HepG2 (cell line): Measurements from ENCODE around the gene GANC. TPM values are rescaled to one million over a fixed set of nuclear protein-coding genes. Genes with fewer than 3 reads are reported as not detected.

ENCODE experiments used
- CENPT ChIP-seq: sonication (generic); formaldehyde crosslinking; IDR thresholded peaks from 2 replicates; pipeline ENCODE4 v1.8.0; 2022; ENCODE audit warnings: low read depth, mild to moderate bottlenecking, moderate library complexity, missing genetic modification reagents
- CHCHD3 ChIP-seq: sonication (generic); formaldehyde crosslinking; IDR thresholded peaks from 2 replicates; pipeline ENCODE4 v1.8.0; 2022; ENCODE audit warnings: mild to moderate bottlenecking, missing genetic modification reagents, moderate library complexity
- HDAC2 ChIP-seq: sonication (generic); formaldehyde crosslinking; IDR thresholded peaks from 2 replicates; pipeline ENCODE4 v1.4.0; 2020; ENCODE audit warnings: missing genetic modification reagents
- HNF4A ChIP-seq: sonication (generic); formaldehyde crosslinking; IDR thresholded peaks from 2 replicates; pipeline ENCODE4 v1.4.0; 2020; ENCODE audit warnings: missing genetic modification reagents
- ZBTB7B ChIP-seq: sonication (generic); formaldehyde crosslinking; IDR thresholded peaks from 2 replicates; pipeline ENCODE4 v1.4.0; 2020; ENCODE audit warnings: missing genetic modification reagents
- ZMYM4 ChIP-seq: sonication (generic); formaldehyde crosslinking; IDR thresholded peaks from 2 replicates; pipeline ENCODE4 v1.8.1; 2023; ENCODE audit warnings: mild to moderate bottlenecking, missing genetic modification reagents
- ZNF496 ChIP-seq: sonication (generic); formaldehyde crosslinking; IDR thresholded peaks from 2 replicates; pipeline ENCODE4 v1.8.1; 2023; ENCODE audit warnings: mild to moderate bottlenecking, moderate library complexity, missing genetic modification reagents; ENCODE audit not compliant: insufficient replicate concordance
- ZNF619 ChIP-seq: sonication (generic); formaldehyde crosslinking; IDR thresholded peaks from 2 replicates; pipeline ENCODE4 v1.4.0; 2020; ENCODE audit warnings: mild to moderate bottlenecking, missing genetic modification reagents
- ZSCAN21 ChIP-seq: sonication (generic); formaldehyde crosslinking; IDR thresholded peaks from 2 replicates; pipeline ENCODE4 v1.8.0; 2022; ENCODE audit warnings: mild to moderate bottlenecking, missing genetic modification reagents, moderate library complexity, borderline replicate concordance
- polyA plus RNA-seq, 8 experiments: library from polyadenylated mRNA; depleted of rRNA in 3 of 8; stranded (reverse) in 7 of 8; unstranded in 1 of 8; fragments of >200 nt; fragmentation: Illumina TruSeq in 4 of 8; extraction: Trizol in 4 of 8; gene quantifications; 2 replicates each; pipeline versions ENCODE4 v1.2.1 to v1.2.3, GENCODE V29; 2011 to 2016; ENCODE audit warnings: low read depth in 4 of 8, missing spikeins in 1 of 8, mixed read lengths in 1 of 8; ENCODE audit not compliant: insufficient read depth in 1 of 8
- total RNA-seq, 5 experiments: library from RNA; depleted of rRNA; stranded (reverse); fragments of >200 nt; fragmentation: Illumina TruSeq; extraction: Trizol; gene quantifications; 2 replicates each; pipeline ENCODE4 v1.2.3, GENCODE V29; 2016; ENCODE audit warnings: low read depth in 1 of 5
- TF ChIP-seq, protein P1 (sequence below): sonication (generic); formaldehyde crosslinking; IDR thresholded peaks from 2 replicates; pipeline ENCODE4 v1.5.0; 2020; ENCODE audit warnings: mild to moderate bottlenecking, missing genetic modification reagents, borderline replicate concordance
- TF ChIP-seq, protein P2 (sequence below): sonication (generic); formaldehyde crosslinking; IDR thresholded peaks from 2 replicates; pipeline ENCODE4 v1.8.1; 2023; ENCODE audit warnings: missing genetic modification reagents, mild to moderate bottlenecking, borderline replicate concordance
- TF ChIP-seq, protein P3 (sequence below): sonication (generic); formaldehyde crosslinking; IDR thresholded peaks from 2 replicates; pipeline ENCODE4 v1.5.1; 2020; ENCODE audit warnings: missing genetic modification reagents, mild to moderate bottlenecking, borderline replicate concordance
- TF ChIP-seq, protein P4 (sequence below): sonication (generic); formaldehyde crosslinking; IDR thresholded peaks from 2 replicates; pipeline ENCODE4 v1.8.1; 2022; ENCODE audit warnings: low read depth, mild to moderate bottlenecking, missing genetic modification reagents

GANC gene
- total and polyA plus RNA-seq, 2 of the 13 experiments (the other 11 are each of a cell fraction or from before 2014, with no cell fraction given): 17.0 to 21.0 TPM

DNA sequence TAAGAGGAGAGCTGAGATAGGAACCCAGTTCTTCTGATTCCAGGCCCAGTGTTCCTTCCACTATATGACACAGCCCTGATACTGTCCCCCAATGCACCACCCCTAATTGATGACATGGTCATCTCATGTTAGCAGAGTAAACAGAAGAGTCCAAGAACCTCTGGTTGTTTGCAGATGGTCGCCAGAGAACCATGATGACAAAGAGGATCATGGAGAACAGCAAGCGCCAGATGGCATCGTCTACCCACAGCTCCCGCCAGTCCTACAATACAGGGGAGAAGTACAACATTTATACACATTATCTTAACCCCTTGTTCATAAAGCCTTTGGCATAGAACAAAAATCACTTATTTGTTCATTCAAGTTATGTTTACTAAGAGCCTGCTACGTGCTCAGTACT, 46.4 kb upstream of the GANC start (continued):
- TF ChIP-seq CHCHD3 (CRISPR knock-in tag) (no peak), ZBTB7B (CRISPR knock-in tag) (no peak), CENPT (no peak), HNF4A (CRISPR knock-in tag) (peak; percentile 48), ZNF496 (CRISPR knock-in tag) (no peak), ZNF619 (CRISPR knock-in tag) (no peak), ZMYM4 (CRISPR knock-in tag) (peak; percentile 86), HDAC2 (no peak), ZSCAN21 (CRISPR knock-in tag) (no peak)
- TF ChIP-seq, protein P1, sequence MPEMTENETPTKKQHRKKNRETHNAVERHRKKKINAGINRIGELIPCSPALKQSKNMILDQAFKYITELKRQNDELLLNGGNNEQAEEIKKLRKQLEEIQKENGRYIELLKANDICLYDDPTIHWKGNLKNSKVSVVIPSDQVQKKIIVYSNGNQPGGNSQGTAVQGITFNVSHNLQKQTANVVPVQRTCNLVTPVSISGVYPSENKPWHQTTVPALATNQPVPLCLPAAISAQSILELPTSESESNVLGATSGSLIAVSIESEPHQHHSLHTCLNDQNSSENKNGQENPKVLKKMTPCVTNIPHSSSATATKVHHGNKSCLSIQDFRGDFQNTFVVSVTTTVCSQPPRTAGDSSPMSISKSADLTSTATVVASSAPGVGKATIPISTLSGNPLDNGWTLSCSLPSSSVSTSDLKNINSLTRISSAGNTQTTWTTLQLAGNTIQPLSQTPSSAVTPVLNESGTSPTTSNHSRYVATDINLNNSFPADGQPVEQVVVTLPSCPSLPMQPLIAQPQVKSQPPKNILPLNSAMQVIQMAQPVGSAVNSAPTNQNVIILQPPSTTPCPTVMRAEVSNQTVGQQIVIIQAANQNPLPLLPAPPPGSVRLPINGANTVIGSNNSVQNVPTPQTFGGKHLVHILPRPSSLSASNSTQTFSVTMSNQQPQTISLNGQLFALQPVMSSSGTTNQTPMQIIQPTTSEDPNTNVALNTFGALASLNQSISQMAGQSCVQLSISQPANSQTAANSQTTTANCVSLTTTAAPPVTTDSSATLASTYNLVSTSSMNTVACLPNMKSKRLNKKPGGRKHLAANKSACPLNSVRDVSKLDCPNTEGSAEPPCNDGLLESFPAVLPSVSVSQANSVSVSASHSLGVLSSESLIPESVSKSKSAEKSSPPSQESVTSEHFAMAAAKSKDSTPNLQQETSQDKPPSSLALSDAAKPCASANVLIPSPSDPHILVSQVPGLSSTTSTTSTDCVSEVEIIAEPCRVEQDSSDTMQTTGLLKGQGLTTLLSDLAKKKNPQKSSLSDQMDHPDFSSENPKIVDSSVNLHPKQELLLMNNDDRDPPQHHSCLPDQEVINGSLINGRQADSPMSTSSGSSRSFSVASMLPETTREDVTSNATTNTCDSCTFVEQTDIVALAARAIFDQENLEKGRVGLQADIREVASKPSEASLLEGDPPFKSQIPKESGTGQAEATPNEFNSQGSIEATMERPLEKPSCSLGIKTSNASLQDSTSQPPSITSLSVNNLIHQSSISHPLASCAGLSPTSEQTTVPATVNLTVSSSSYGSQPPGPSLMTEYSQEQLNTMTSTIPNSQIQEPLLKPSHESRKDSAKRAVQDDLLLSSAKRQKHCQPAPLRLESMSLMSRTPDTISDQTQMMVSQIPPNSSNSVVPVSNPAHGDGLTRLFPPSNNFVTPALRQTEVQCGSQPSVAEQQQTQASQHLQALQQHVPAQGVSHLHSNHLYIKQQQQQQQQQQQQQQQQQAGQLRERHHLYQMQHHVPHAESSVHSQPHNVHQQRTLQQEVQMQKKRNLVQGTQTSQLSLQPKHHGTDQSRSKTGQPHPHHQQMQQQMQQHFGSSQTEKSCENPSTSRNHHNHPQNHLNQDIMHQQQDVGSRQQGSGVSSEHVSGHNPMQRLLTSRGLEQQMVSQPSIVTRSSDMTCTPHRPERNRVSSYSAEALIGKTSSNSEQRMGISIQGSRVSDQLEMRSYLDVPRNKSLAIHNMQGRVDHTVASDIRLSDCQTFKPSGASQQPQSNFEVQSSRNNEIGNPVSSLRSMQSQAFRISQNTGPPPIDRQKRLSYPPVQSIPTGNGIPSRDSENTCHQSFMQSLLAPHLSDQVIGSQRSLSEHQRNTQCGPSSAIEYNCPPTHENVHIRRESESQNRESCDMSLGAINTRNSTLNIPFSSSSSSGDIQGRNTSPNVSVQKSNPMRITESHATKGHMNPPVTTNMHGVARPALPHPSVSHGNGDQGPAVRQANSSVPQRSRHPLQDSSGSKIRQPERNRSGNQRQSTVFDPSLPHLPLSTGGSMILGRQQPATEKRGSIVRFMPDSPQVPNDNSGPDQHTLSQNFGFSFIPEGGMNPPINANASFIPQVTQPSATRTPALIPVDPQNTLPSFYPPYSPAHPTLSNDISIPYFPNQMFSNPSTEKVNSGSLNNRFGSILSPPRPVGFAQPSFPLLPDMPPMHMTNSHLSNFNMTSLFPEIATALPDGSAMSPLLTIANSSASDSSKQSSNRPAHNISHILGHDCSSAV (CRISPR knock-in tag): no peak
- TF ChIP-seq, protein P2, sequence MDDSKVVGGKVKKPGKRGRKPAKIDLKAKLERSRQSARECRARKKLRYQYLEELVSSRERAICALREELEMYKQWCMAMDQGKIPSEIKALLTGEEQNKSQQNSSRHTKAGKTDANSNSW (CRISPR knock-in tag): no peak
- TF ChIP-seq, protein P3, sequence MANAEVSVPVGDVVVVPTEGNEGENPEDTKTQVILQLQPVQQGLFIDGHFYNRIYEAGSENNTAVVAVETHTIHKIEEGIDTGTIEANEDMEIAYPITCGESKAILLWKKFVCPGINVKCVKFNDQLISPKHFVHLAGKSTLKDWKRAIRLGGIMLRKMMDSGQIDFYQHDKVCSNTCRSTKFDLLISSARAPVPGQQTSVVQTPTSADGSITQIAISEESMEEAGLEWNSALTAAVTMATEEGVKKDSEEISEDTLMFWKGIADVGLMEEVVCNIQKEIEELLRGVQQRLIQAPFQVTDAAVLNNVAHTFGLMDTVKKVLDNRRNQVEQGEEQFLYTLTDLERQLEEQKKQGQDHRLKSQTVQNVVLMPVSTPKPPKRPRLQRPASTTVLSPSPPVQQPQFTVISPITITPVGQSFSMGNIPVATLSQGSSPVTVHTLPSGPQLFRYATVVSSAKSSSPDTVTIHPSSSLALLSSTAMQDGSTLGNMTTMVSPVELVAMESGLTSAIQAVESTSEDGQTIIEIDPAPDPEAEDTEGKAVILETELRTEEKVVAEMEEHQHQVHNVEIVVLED (CRISPR knock-in tag): no peak
- TF ChIP-seq, protein P4, sequence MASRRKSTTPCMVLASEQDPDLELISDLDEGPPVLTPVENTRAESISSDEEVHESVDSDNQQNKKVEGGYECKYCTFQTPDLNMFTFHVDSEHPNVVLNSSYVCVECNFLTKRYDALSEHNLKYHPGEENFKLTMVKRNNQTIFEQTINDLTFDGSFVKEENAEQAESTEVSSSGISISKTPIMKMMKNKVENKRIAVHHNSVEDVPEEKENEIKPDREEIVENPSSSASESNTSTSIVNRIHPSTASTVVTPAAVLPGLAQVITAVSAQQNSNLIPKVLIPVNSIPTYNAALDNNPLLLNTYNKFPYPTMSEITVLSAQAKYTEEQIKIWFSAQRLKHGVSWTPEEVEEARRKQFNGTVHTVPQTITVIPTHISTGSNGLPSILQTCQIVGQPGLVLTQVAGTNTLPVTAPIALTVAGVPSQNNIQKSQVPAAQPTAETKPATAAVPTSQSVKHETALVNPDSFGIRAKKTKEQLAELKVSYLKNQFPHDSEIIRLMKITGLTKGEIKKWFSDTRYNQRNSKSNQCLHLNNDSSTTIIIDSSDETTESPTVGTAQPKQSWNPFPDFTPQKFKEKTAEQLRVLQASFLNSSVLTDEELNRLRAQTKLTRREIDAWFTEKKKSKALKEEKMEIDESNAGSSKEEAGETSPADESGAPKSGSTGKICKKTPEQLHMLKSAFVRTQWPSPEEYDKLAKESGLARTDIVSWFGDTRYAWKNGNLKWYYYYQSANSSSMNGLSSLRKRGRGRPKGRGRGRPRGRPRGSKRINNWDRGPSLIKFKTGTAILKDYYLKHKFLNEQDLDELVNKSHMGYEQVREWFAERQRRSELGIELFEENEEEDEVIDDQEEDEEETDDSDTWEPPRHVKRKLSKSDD (CRISPR knock-in tag): no peak
